HG02870 (cell line): ENCODE data around the gene TIMP4.

Source experiments
- ATAC-seq: cut with Tn5 transposase; IDR thresholded peaks from one replicate; pipeline ENCODE4 v1.9.1; 2021; ENCODE audit warnings: mild to moderate bottlenecking, moderate library complexity; ENCODE audit not compliant: unreplicated experiment

The TIMP4 gene

GRCh38 chr3:12148183-12148940 lies 10.3 kb downstream of the TIMP4 start:
- ATAC-seq: no peak

GRCh38 chr3:12147049-12147780 lies 11.5 kb downstream of the TIMP4 start:
- no peak for ATAC-seq

GRCh38 chr3:12143949-12144504 lies 14.7 kb downstream of the TIMP4 start:
- ATAC-seq: no peak

GRCh38 chr3:12142476-12142875 lies 16.2 kb downstream of the TIMP4 start:
- ATAC-seq: no peak

- ATAC-seq: no peak
Observed at GRCh38 chr3:12141350-12141749, 17.4 kb downstream of the TIMP4 start.

GRCh38 chr3:12139111-12139511 lies 19.6 kb downstream of the TIMP4 start:
- ATAC-seq: no peak

- ATAC-seq: no peak
Observed at GRCh38 chr3:12138044-12138443, 20.7 kb downstream of the TIMP4 start.

- no peak for ATAC-seq
Observed at GRCh38 chr3:12136371-12136770, 22.3 kb downstream of the TIMP4 start.

- peak; percentile 82 for ATAC-seq
Observed at GRCh38 chr3:12135029-12135657, 23.6 kb downstream of the TIMP4 start.

GRCh38 chr3:12132881-12133280 lies 25.8 kb downstream of the TIMP4 start:
- no peak for ATAC-seq

- ATAC-seq: no peak
Observed at GRCh38 chr3:12131351-12132090, 27.2 kb downstream of the TIMP4 start.

GRCh38 chr3:12127391-12127790 lies 31.3 kb downstream of the TIMP4 start:
- ATAC-seq: no peak

GRCh38 chr3:12125772-12126171 lies 32.9 kb downstream of the TIMP4 start:
- no peak for ATAC-seq

GRCh38 chr3:12121466-12121865 lies 37.2 kb downstream of the TIMP4 start:
- no peak for ATAC-seq

GRCh38 chr3:12120374-12121140 lies 38.2 kb downstream of the TIMP4 start:
- no peak for ATAC-seq

- ATAC-seq: no peak
Observed at GRCh38 chr3:12117473-12117872, 41.2 kb downstream of the TIMP4 start.

- no peak for ATAC-seq
Observed at GRCh38 chr3:12116870-12117269, 41.8 kb downstream of the TIMP4 start.

- no peak for ATAC-seq
Observed at GRCh38 chr3:12115849-12116248, 42.9 kb downstream of the TIMP4 start.

GRCh38 chr3:12115104-12115503 lies 43.6 kb downstream of the TIMP4 start:
- ATAC-seq: no peak

- no peak for ATAC-seq
Observed at GRCh38 chr3:12114251-12114650, 44.5 kb downstream of the TIMP4 start.
